ENCODE measurements around the gene TEN1.

Gene TEN1

GRCh38 chr17:76008630-76009425, 29.8 kb downstream of the TEN1 start:
- no peak for DNase-seq (ENCODE audit: low spot score)
- TF ChIP-seq, protein P1, sequence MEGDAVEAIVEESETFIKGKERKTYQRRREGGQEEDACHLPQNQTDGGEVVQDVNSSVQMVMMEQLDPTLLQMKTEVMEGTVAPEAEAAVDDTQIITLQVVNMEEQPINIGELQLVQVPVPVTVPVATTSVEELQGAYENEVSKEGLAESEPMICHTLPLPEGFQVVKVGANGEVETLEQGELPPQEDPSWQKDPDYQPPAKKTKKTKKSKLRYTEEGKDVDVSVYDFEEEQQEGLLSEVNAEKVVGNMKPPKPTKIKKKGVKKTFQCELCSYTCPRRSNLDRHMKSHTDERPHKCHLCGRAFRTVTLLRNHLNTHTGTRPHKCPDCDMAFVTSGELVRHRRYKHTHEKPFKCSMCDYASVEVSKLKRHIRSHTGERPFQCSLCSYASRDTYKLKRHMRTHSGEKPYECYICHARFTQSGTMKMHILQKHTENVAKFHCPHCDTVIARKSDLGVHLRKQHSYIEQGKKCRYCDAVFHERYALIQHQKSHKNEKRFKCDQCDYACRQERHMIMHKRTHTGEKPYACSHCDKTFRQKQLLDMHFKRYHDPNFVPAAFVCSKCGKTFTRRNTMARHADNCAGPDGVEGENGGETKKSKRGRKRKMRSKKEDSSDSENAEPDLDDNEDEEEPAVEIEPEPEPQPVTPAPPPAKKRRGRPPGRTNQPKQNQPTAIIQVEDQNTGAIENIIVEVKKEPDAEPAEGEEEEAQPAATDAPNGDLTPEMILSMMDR (IDR thresholded peaks at IDR 0.05; ENCODE audit: extremely low read depth, missing control alignments), result no peak

GRCh38 chr17:76009447-76009846, 30.4 kb downstream of the TEN1 start:
- TF ChIP-seq, protein P1 (IDR thresholded peaks at IDR 0.05; ENCODE audit: extremely low read depth, missing control alignments), result no peak
- no peak for DNase-seq (ENCODE audit: low spot score)

DNA sequence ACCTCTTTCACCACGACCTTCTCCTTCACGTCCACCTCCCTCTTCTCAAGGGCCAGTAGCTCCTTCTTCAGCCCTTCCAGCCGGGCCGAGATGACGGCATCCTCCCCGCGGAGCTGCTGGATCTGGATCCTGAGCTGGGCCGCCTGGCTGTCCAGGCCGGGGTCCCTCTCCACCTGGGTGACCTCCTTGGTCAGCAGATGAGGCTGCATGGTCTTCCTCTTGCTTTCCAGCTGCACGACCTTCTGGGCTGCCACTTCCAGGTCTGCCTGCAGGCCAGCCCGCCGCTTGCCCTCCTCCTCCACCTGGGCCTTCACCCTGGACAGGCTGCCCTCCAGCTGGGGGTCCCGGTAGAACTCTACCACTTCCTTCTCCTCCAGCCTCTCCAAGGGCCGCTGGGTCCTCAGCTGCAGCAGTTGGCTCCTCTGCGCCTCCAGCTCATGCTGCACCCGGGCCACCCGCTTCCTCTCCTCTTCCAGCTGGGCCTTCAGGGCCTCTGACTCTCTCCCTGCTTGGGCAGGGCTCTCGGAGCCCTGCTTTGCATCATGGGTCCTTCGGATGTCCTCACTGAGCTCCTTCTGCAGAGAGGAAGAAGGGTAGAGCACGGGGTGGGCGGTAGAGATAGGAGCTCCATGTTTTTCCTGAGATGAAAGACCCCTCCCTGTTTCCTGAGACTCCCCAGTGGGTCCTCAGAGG, 31.1 kb downstream of the TEN1 start:
- TF ChIP-seq, protein P1 (IDR thresholded peaks at IDR 0.05; ENCODE audit: extremely low read depth, missing control alignments), result no peak
- no peak for DNase-seq (ENCODE audit: low spot score)

DNA sequence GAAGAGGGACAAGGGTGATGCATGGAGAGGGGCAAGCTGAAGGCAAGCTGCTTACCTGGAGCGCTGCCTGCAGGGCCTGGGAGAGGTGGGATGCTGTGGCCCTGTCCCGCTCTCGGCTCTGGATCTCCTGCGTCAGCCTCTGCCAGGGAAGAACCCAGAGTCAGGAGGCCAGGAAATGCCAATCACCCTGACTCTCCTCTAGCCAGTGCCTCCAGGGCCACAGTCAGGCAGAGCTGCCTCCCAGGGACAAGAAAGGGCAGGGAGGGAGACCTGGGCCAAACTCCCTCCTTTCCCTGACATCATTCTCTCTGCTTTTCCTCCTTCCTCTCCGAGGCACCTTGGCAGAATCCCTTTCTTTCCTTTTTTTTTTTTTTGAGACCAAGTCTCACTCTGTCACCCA, 32.9 kb downstream of the TEN1 start:
- no peak for DNase-seq (ENCODE audit: low spot score)
- TF ChIP-seq, protein P1 (IDR thresholded peaks at IDR 0.05; ENCODE audit: extremely low read depth, missing control alignments), result no peak

GRCh38 chr17:76013377-76013932, 34.4 kb downstream of the TEN1 start:
- TF ChIP-seq, protein P1 (IDR thresholded peaks at IDR 0.05; ENCODE audit: extremely low read depth, missing control alignments), result no peak
- no peak for DNase-seq (ENCODE audit: low spot score)

DNA sequence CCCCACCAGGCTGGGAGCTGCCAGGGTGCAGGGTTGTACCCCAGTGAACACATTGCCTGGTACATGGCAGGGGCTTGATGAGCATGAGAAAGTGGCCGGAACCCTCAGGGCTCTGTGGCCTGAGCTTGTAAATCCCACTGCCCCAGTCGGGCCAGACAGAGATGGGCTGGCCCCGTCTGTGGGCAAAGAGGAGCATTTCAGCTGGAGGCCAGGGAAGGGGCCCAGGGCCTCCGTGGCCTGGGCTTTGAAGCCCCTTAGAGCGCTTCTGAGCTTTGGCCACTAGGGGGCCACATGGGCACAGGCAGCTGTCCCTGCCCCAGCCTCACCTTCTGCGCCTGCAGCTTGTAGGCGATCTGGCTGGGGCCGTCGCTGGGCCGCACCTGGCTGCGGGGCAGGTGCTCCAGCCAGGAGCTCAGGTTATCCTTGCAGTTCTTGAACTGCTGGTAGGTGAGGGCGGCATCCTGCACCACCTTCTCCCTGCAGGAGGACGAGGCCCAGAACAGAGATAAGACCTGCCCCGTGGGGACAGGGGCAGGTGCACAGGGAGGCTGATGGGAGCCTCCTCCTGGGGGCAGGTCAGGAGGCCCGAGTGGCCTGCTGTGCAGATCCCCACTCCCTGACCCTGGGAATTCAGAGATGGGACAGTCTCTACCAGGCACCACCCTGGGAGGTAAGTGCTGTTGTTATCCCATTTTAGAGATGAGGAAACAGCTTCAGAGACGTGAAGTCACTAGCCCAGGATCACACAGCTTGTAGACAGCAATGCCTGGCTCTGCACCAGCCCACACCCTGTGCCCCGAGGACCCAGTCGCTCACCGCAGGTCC, 35.3 kb downstream of the TEN1 start:
- peak; percentile 95 for DNase-seq (ENCODE audit: low spot score)
- TF ChIP-seq, protein P1 (IDR thresholded peaks at IDR 0.05; ENCODE audit: extremely low read depth, missing control alignments), result peak; percentile 96

Data from GM20000 (cell line).